Omental fat pad (tissue), 4 donors: ENCODE data around the gene CCDC97. TPM values are rescaled to one million over a fixed set of nuclear protein-coding genes. Genes with fewer than 3 reads are reported as not detected.

ENCODE experiments used
- ATAC-seq: fragments of 150-250 bp; one replicate; pipeline ENCODE4 v1.9.1; 2016; ENCODE audit warnings: mild to moderate bottlenecking, moderate library complexity; ENCODE audit not compliant: low FRiP score
- DNase-seq: peaks from one replicate; pipeline ENCODE4 v3.0.0-alpha.2; 2019; ENCODE audit warnings: low spot score
- CTCF ChIP-seq, 3 donors: fragments of 450-650 bp; IDR thresholded peaks; one replicate each; pipeline ENCODE4 v1.5.1; 2016 to 2017; ENCODE audit warnings: antibody characterized with exemption in 3 of 3, mild to moderate bottlenecking in 3 of 3, moderate library complexity in 2 of 3
- total RNA-seq, 4 donors: library from RNA; depleted of rRNA; stranded (reverse); fragments of >200 nt; gene quantifications; one replicate each; pipeline ENCODE4 v1.1.0, GENCODE V29; 2016

CCDC97 gene
- 10 to 100 TPM; 11.8 to 16.6 (median 13.9) TPM for total RNA-seq

GRCh38 chr19:41310033-41310831, at the start of gene CCDC97:
TSS of gene CCDC97 (plus strand) at chr19:41310172. CDS start at chr19:41310311, 139 bp downstream.
- no peak for DNase-seq
- TF ChIP-seq CTCF (IDR thresholded peaks at IDR 0.05): no peak
- peak; percentile 76 for ATAC-seq

GRCh38 chr19:41261474-41262190, 48.3 kb upstream of the CCDC97 start:
- DNase-seq (no peak), ATAC-seq (no peak)
- TF ChIP-seq CTCF (IDR thresholded peaks at IDR 0.05): no peak

GRCh38 chr19:41263042-41263849, 46.7 kb upstream of the CCDC97 start:
- no peak for TF ChIP-seq CTCF (IDR thresholded peaks at IDR 0.05)
- DNase-seq (peak; percentile 38), ATAC-seq (no peak)

GRCh38 chr19:41263850-41264580, 46.0 kb upstream of the CCDC97 start, which contains the start of gene HNRNPUL1:
TSS of gene HNRNPUL1 (plus strand) at chr19:41264372. CDS start at chr19:41264504, 132 bp downstream.
- DNase-seq (peak; percentile 97), ATAC-seq (peak; percentile 88)
- TF ChIP-seq CTCF (IDR thresholded peaks at IDR 0.05): no peak

GRCh38 chr19:41264581-41265394, 45.2 kb upstream of the CCDC97 start:
- no peak for DNase-seq
- ATAC-seq: no peak
- no peak for TF ChIP-seq CTCF (IDR thresholded peaks at IDR 0.05)
